Measurements from ENCODE around the gene MBD3.

The MBD3 gene

DNA sequence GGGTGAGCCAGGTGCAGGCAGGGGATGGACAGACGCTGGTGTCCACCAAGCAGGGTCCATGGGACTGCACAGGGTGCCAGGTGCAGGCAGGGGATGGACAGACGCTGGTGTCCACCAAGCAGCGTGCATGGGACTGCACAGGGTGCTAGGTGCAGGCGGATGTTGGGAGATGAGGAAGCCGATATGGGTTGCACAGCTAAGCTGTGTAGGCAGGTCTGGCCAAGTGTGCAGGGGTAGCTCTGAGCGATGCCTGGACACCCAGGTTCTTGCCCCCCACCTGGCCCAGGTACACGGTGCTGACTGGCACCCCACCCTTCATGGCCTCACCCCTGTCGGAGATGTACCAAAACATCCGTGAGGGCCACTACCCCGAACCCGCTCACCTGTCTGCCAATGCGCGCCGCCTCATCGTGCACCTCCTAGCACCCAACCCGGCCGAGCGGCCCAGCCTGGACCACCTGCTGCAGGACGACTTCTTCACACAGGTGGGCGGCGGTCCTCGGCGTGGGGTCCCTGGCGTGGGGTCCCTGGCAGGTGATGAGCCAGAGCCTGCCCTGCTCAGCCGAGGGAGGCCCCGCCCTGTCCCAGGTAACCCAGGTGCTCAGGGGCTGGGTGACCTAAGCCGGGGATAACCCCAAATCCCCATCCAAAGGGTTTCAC is 64.9 kb downstream of the MBD3 start:
- H3K4me3 ChIP-seq (ENCODE audit: low read depth, low read length): no peak overlapping the region
- DNase-seq (ENCODE audit: low read depth): no peak

DNA sequence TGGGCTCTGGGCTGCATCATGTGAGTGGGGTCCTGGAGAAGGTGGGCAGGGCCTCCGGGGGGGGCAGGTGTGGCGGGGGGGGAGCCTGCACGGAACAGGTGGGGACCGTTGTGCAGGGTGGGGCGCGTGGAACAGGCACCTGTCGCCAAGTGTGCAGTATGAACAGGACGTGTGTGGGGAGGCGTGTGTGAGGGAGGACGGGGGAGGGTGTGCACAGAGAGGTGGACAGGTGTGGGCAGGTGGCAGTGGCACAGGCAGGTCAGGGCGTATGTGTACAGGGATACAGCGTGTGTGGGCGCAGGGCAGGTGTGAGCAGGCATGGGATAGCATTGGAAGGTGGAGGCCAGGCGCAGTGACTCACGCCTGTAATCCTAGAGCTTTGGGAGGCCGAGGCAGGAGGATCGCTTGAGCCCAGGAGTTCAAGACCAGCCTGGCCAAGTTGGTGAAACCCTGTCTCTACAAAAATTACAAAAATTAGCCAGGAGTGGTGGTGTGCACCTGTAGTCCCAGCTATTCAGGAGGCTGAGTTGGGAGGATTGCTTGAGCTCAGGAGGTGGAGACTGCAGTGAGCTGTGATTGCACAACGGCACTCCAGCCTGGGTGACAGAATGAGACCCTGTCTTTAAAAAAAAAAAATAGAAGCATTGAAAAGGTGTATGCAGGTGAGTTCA is 65.6 kb downstream of the MBD3 start:
- no peak for DNase-seq (ENCODE audit: low read depth)
- H3K4me3 ChIP-seq (ENCODE audit: low read depth, low read length): no peak overlapping the region

DNA sequence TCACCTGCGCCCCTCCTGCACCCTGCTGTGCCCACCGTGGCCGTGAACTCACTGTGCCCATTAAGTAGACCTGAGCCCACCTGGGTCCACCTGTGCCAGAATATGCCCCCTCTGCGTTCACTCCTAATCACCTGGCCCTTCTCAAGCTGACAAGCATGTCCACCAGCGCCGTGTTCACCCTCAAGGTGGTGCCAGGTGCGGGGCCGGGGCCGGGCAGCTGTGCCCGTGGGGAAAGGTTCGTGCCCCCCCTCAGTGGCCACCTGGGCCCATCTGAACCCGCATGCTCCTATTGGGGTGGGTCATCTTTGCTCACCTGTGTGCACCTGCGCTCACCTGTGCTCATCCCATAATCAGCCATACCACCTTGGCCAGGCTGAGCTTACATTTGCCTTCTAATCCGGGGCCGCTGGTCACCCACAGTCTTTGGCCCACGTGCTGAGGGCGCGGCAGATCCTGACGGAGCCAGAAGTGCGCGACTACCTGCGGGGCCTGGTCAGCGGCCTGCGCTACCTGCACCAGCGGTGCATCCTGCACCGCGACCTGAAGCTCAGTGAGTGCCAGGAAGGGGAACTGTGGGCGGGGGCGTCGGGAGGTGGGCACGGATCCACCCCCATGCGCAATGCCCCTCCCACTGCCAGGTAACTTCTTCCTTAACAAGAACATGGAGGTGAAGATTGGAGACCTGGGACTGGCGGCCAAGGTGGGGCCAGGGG is 66.4 kb downstream of the MBD3 start:
- H3K4me3 ChIP-seq (ENCODE audit: low read depth, low read length): no peak overlapping the region
- no peak for DNase-seq (ENCODE audit: low read depth)

- no peak for DNase-seq (ENCODE audit: low read depth)
Measured at GRCh38 chr19:1525343-1525742, 67.3 kb downstream of the MBD3 start.

DNA sequence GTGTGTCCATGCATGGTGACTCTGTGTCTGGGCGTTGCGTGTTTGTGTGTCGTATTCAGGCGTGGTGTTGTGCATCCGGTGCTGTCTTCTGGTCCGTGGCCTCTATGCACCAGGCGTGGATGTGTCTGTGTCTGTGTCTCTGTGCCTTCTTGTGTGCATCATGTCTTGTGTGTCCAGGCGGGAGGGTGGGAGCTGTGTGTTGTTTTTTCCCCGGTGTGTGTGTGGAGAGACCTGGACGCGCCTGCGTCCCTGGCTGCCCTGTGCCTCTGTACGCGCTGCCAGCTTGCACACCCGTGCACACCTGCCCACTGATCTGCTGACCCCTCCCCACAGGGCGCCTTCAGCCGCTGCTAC is 67.7 kb downstream of the MBD3 start:
- H3K4me3 ChIP-seq (ENCODE audit: low read depth, low read length): no peak overlapping the region
- no peak for DNase-seq (ENCODE audit: low read depth)

More at GRCh38 chr19:1525343-1525742, 67.3 kb downstream of the MBD3 start:
- H3K4me3 ChIP-seq (ENCODE audit: low read depth, low read length): no peak overlapping the region

GRCh38 chr19:1524287-1524971 is 68.2 kb downstream of the MBD3 start:
- no peak overlapping the region for H3K4me3 ChIP-seq (ENCODE audit: low read depth, low read length)
- no peak for DNase-seq (ENCODE audit: low read depth)
